HG02981 (cell line): ENCODE data around the gene HES3.

Experiments used
- ATAC-seq: cut with Tn5 transposase; IDR thresholded peaks from one replicate; pipeline ENCODE4 v1.9.1; 2021; ENCODE audit warnings: mild to moderate bottlenecking, moderate library complexity; ENCODE audit not compliant: unreplicated experiment

Gene HES3

GRCh38 chr1:6243993-6244392 lies at the start of gene HES3:
Gene HES3 (plus strand): TSS chr1:6244179. CDS start chr1:6244366, 187 bp downstream.
- no peak for ATAC-seq

- ATAC-seq: no peak
These were observed 46.1 kb upstream of the HES3 start for GRCh38 chr1:6197746-6198427.

GRCh38 chr1:6198646-6199297 lies 45.2 kb upstream of the HES3 start:
- peak; percentile 18 for ATAC-seq

GRCh38 chr1:6199298-6200187 lies 44.4 kb upstream of the HES3 start, which contains the start of gene RPL22:
Gene RPL22 (minus strand): TSS chr1:6199595. CDS start chr1:6199573, 22 bp downstream.
- ATAC-seq: peak; percentile 94

- no peak for ATAC-seq
These were observed 43.7 kb upstream of the HES3 start for GRCh38 chr1:6200188-6200809.

GRCh38 chr1:6202256-6202655 lies 41.7 kb upstream of the HES3 start:
- ATAC-seq: no peak

- ATAC-seq: peak; percentile 49
These were observed 38.0 kb upstream of the HES3 start, which contains the start of gene RNF207 for GRCh38 chr1:6205849-6206519. Gene RNF207 (plus strand): TSS chr1:6206119. CDS start chr1:6206536, 417 bp downstream.

GRCh38 chr1:6206520-6206855 lies 37.5 kb upstream of the HES3 start:
- no peak for ATAC-seq

- no peak for ATAC-seq
These were observed 36.7 kb upstream of the HES3 start for GRCh38 chr1:6207075-6207885.

GRCh38 chr1:6207921-6208320 lies 36.1 kb upstream of the HES3 start:
- no peak for ATAC-seq

- ATAC-seq: no peak
These were observed 35.0 kb upstream of the HES3 start for GRCh38 chr1:6208723-6209660.

- ATAC-seq: no peak
These were observed 34.1 kb upstream of the HES3 start for GRCh38 chr1:6209661-6210580.

- no peak for ATAC-seq
These were observed 33.2 kb upstream of the HES3 start for GRCh38 chr1:6210591-6211355.

GRCh38 chr1:6211731-6212130 lies 32.2 kb upstream of the HES3 start:
- no peak for ATAC-seq

- ATAC-seq: no peak
These were observed 31.6 kb upstream of the HES3 start for GRCh38 chr1:6212193-6212959.
